ENCODE measurements around the gene MAEA. TPM values are rescaled to one million over a fixed set of nuclear protein-coding genes. Genes with fewer than 3 reads are reported as not detected.

The MAEA gene
- total and polyA plus RNA-seq, 2 of the 8 experiments (the other 6 are each of a cell fraction or from before 2014, with no cell fraction given) = 75.8 to 133 TPM

DNA sequence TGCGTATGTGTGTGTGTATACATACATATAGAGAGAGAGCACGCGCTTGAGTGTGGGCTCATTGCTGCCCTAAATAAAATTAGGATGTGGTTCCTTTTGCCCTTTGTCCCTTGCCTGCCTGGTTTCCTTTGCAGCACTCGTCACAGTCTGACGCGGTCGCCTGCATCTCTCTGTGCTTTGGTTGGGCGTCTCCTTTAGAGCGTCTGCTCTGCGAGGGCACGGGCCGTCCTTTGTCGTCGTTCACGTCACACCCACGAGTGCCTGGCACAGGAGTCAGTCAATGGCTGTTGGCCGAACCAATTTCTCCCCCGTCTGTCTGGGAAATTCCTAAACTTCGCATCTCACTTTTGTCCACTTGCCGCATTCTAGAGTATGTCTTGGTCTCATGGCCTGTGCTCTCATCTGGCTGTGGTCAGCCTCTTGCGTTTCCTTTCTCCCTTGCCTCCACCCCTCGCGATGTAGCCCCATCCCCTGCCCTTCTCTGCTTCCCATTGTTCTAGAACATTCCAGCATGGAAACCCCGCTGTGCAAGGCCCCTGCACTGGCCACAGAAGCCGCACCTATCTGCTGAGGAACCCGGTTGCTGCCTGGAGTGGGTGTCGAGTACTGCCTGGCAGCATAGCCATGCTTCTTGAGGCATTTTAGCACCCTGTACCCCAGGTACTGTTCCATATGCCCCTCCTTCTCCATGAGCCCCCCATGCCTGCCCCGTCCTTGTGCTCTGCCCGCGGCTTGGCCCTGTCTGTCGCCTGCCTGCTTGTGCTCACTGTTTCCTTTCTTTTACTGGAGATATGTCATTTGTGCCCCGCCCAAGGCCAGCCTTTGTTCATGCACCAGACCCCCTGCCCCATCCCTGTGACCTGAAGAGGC, 8.0 kb downstream of the MAEA start:
- Histone ChIP-seq H2AFZ (ENCODE audit: low read length) (no peak overlapping the region), H4K8ac (ENCODE audit: extremely low read depth, insufficient read depth, low read length) (no peak overlapping the region; the same call in 1 of the 2 replicates), H3K79me2 (ENCODE audit: control insufficient read depth in 1 of 2, insufficient read depth in 2 of 2, low read length in 2 of 2) (peaks cover 19 to 94% of the 10 kb centered on the region in 2 experiments), H4K5ac (ENCODE audit: insufficient read length, low read depth, low read length) (no peak overlapping the region), H3K9me3 (ENCODE audit: insufficient read depth in 2 of 2, low read depth in 1 of 2, low read length in 1 of 2) (no peaks in the 10 kb centered on the region), H3K56ac (replicated peaks; ENCODE audit: insufficient read length, low read depth, low read length) (no peak overlapping the region), H2BK120ac (replicated peaks; ENCODE audit: low read depth, low read length) (no peak overlapping the region), H3K4me2 (ENCODE audit: insufficient read depth in 1 of 2, low read depth in 2 of 2, low read length in 2 of 2) (peak overlapping the region; percentile 15 to 27; a peak in 2 of 4 replicates), H3K79me1 (ENCODE audit: low read depth, low read length) (peaks cover 29% of the 10 kb centered on the region), H3K23ac (ENCODE audit: insufficient read length) (no peak overlapping the region), H2BK20ac (ENCODE audit: low read length) (no peak overlapping the region), H3K23me2 (ENCODE audit: low read depth, low read length) (no peaks in the 10 kb centered on the region), H3K4ac (replicated peaks; ENCODE audit: insufficient read length, low read depth, low read length) (no peak overlapping the region), H3K36me3 (ENCODE audit: control insufficient read depth in 2 of 4, insufficient read depth in 4 of 4, low read length in 3 of 4) (peaks cover 2 to 24% (median 3%) of the 10 kb centered on the region in 4 experiments; a peak in 6 of 8 replicates), H3K18ac (ENCODE audit: extremely low read depth, low read length) (peak overlapping the region; percentile 24; the same call in 1 of the 2 replicates), H3K4me3 (ENCODE audit: extremely low read depth in 1 of 4, insufficient read depth in 2 of 4, low read depth in 3 of 4, low read length in 4 of 4) (no peak overlapping the region), H4K91ac (replicated peaks; ENCODE audit: insufficient read length, low read length) (no peak overlapping the region), H2AK5ac (ENCODE audit: low read depth, low read length) (no peak overlapping the region), H2BK15ac (ENCODE audit: low read length) (no peak overlapping the region), H3K27ac (ENCODE audit: low read depth, low read length) (peak overlapping the region; percentile 34; the same call in 1 of the 2 replicates), H3K27me3 (replicated peaks in 1 of 4; ENCODE audit: control insufficient read depth in 3 of 4, extremely low read depth in 1 of 4, insufficient read depth in 3 of 4, low read length in 3 of 4) (no peaks in the 10 kb centered on the region), H4K20me1 (replicated peaks in 1 of 2; ENCODE audit: control insufficient read depth in 1 of 2, insufficient read depth in 2 of 2, low read length in 2 of 2) (peaks cover 39 to 40% of the 10 kb centered on the region in 2 experiments), H3K4me1 (replicated peaks in 1 of 4; ENCODE audit: control insufficient read depth in 3 of 4, insufficient read depth in 4 of 4, low read length in 3 of 4) (peaks cover 3 to 30% (median 13%) of the 10 kb centered on the region in 4 experiments), H2BK12ac (ENCODE audit: low read depth, low read length) (0 out of 2 replicates have a peak overlapping the region, but pooled peaks have one; percentile 39), H3K9ac (replicated peaks in 1 of 4; ENCODE audit: extremely low read depth in 1 of 4, low read depth in 3 of 4, low read length in 3 of 4) (peak overlapping the region in 1 of 4 experiments; percentile 22; a peak in 1 of 7 replicates), H3K14ac (ENCODE audit: insufficient read length) (no peak overlapping the region), H2BK5ac (ENCODE audit: low read depth, low read length) (no peak overlapping the region; the same call in 1 of the 2 replicates)
- ChIA-PET CTCF (ENCODE audit: partially characterized antibody) (interaction anchor here (0.6 to 1.1 kb wide), 3 partner anchors 20 to 57 kb away, joined by 3 to 4 read pairs (median 3); no protein-coding TSS in a partner anchor), POLR2A (ENCODE audit: partially characterized antibody) (interaction anchor here (0.6 to 2.3 kb wide), 3 partner anchors 8 to 56 kb away, joined by 3 to 6 read pairs (median 4); partner anchors contain the start of genes MAEA and UVSSA)
- FAIRE-seq = no peak
- no peak for DNase-seq (ENCODE audit: low read depth in 1 of 2, low spot score in 2 of 2)
- no peak for TF ChIP-seq SP2 (IDR thresholded peaks at IDR 0.05; ENCODE audit: low read length)
- peak; percentile 87 for TF ChIP-seq TEAD4 (IDR thresholded peaks at IDR 0.05; ENCODE audit: low read depth, low read length)
- 91% methylated on average over 27 of the region's 32 CpGs; no CpG with 5 or more reads in 1 of the 2 experiments for WGBS, 2 experiments (ENCODE audit: extremely low coverage in 1 of 2, insufficient coverage in 1 of 2, insufficient read length in 1 of 2, insufficient replicate concordance in 2 of 2, low coverage in 1 of 2, low lambda C conversion rate in 2 of 2, missing lambda C conversion rate in 1 of 2)

Measured in H1 (cell line).